ENCODE measurements around the gene LNX1. TPM values are rescaled to one million over a fixed set of nuclear protein-coding genes. Genes with fewer than 3 reads are reported as not detected.

Gene LNX1
- total and polyA plus RNA-seq, 9 of the 15 experiments (the other 6 are each of a cell fraction or from before 2014, with no cell fraction given) = 0.40 to 3.6 (median 2.2) TPM

DNA sequence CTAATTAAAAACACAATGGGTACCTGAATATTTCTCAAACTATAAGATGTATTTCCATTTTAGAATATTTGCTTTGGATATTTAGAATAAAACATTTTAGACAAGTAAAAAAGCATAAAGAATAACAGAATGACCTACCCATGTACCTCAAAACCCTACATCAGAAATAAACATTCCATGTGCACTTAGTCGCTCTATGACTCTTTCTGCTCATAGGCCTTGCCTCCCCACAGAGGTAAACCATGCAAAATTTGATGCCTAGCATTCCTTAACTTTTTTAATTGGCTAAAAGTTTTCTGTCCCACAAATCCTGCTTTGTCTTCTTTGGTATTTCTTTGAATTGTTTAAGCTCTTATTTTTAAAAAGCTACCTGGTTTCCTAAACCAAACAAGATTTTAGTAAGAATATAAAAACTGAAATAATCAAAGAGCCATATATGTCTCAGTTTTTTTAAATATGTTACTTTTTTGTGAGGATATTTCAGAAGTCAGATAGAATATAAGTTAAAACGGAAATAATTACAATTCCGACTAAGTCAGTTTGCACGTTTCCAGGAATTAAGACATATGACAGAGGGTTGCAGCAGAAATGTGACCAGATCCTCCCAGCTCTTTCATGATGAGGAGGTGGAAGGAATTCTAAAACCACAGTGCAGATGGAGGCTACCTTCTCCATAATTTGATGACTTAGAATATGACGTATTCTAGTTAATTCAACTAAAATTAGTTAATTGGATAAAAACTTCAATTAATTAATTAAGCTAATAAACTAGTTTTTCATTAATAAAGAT is 111.4 kb downstream of the LNX1 start (continued):
- TF ChIP-seq, protein P1, sequence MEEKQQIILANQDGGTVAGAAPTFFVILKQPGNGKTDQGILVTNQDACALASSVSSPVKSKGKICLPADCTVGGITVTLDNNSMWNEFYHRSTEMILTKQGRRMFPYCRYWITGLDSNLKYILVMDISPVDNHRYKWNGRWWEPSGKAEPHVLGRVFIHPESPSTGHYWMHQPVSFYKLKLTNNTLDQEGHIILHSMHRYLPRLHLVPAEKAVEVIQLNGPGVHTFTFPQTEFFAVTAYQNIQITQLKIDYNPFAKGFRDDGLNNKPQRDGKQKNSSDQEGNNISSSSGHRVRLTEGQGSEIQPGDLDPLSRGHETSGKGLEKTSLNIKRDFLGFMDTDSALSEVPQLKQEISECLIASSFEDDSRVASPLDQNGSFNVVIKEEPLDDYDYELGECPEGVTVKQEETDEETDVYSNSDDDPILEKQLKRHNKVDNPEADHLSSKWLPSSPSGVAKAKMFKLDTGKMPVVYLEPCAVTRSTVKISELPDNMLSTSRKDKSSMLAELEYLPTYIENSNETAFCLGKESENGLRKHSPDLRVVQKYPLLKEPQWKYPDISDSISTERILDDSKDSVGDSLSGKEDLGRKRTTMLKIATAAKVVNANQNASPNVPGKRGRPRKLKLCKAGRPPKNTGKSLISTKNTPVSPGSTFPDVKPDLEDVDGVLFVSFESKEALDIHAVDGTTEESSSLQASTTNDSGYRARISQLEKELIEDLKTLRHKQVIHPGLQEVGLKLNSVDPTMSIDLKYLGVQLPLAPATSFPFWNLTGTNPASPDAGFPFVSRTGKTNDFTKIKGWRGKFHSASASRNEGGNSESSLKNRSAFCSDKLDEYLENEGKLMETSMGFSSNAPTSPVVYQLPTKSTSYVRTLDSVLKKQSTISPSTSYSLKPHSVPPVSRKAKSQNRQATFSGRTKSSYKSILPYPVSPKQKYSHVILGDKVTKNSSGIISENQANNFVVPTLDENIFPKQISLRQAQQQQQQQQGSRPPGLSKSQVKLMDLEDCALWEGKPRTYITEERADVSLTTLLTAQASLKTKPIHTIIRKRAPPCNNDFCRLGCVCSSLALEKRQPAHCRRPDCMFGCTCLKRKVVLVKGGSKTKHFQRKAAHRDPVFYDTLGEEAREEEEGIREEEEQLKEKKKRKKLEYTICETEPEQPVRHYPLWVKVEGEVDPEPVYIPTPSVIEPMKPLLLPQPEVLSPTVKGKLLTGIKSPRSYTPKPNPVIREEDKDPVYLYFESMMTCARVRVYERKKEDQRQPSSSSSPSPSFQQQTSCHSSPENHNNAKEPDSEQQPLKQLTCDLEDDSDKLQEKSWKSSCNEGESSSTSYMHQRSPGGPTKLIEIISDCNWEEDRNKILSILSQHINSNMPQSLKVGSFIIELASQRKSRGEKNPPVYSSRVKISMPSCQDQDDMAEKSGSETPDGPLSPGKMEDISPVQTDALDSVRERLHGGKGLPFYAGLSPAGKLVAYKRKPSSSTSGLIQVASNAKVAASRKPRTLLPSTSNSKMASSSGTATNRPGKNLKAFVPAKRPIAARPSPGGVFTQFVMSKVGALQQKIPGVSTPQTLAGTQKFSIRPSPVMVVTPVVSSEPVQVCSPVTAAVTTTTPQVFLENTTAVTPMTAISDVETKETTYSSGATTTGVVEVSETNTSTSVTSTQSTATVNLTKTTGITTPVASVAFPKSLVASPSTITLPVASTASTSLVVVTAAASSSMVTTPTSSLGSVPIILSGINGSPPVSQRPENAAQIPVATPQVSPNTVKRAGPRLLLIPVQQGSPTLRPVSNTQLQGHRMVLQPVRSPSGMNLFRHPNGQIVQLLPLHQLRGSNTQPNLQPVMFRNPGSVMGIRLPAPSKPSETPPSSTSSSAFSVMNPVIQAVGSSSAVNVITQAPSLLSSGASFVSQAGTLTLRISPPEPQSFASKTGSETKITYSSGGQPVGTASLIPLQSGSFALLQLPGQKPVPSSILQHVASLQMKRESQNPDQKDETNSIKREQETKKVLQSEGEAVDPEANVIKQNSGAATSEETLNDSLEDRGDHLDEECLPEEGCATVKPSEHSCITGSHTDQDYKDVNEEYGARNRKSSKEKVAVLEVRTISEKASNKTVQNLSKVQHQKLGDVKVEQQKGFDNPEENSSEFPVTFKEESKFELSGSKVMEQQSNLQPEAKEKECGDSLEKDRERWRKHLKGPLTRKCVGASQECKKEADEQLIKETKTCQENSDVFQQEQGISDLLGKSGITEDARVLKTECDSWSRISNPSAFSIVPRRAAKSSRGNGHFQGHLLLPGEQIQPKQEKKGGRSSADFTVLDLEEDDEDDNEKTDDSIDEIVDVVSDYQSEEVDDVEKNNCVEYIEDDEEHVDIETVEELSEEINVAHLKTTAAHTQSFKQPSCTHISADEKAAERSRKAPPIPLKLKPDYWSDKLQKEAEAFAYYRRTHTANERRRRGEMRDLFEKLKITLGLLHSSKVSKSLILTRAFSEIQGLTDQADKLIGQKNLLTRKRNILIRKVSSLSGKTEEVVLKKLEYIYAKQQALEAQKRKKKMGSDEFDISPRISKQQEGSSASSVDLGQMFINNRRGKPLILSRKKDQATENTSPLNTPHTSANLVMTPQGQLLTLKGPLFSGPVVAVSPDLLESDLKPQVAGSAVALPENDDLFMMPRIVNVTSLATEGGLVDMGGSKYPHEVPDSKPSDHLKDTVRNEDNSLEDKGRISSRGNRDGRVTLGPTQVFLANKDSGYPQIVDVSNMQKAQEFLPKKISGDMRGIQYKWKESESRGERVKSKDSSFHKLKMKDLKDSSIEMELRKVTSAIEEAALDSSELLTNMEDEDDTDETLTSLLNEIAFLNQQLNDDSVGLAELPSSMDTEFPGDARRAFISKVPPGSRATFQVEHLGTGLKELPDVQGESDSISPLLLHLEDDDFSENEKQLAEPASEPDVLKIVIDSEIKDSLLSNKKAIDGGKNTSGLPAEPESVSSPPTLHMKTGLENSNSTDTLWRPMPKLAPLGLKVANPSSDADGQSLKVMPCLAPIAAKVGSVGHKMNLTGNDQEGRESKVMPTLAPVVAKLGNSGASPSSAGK (IDR thresholded peaks at IDR 0.05) = 0 out of 2 replicates have a peak, but pooled peaks have one; percentile 25
- TF ChIP-seq CHD2 (IDR thresholded peaks at IDR 0.05; ENCODE audit: low read depth, low read length) = no peak
- TF ChIP-seq, protein P2, sequence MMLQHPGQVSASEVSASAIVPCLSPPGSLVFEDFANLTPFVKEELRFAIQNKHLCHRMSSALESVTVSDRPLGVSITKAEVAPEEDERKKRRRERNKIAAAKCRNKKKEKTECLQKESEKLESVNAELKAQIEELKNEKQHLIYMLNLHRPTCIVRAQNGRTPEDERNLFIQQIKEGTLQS (IDR thresholded peaks at IDR 0.05) = peak; percentile 24; the same call in 1 of the 2 replicates
- TF ChIP-seq, protein P2 (CRISPR knock-in tag; conservative IDR thresholded peaks at IDR 0.05) = no peak
- TF ChIP-seq FOXJ2 (tag; IDR thresholded peaks at IDR 0.05) = no peak
- TF ChIP-seq, protein P3, sequence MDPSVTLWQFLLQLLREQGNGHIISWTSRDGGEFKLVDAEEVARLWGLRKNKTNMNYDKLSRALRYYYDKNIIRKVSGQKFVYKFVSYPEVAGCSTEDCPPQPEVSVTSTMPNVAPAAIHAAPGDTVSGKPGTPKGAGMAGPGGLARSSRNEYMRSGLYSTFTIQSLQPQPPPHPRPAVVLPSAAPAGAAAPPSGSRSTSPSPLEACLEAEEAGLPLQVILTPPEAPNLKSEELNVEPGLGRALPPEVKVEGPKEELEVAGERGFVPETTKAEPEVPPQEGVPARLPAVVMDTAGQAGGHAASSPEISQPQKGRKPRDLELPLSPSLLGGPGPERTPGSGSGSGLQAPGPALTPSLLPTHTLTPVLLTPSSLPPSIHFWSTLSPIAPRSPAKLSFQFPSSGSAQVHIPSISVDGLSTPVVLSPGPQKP (CRISPR knock-in tag; IDR thresholded peaks at IDR 0.05) = no peak
- TF ChIP-seq, protein P4, sequence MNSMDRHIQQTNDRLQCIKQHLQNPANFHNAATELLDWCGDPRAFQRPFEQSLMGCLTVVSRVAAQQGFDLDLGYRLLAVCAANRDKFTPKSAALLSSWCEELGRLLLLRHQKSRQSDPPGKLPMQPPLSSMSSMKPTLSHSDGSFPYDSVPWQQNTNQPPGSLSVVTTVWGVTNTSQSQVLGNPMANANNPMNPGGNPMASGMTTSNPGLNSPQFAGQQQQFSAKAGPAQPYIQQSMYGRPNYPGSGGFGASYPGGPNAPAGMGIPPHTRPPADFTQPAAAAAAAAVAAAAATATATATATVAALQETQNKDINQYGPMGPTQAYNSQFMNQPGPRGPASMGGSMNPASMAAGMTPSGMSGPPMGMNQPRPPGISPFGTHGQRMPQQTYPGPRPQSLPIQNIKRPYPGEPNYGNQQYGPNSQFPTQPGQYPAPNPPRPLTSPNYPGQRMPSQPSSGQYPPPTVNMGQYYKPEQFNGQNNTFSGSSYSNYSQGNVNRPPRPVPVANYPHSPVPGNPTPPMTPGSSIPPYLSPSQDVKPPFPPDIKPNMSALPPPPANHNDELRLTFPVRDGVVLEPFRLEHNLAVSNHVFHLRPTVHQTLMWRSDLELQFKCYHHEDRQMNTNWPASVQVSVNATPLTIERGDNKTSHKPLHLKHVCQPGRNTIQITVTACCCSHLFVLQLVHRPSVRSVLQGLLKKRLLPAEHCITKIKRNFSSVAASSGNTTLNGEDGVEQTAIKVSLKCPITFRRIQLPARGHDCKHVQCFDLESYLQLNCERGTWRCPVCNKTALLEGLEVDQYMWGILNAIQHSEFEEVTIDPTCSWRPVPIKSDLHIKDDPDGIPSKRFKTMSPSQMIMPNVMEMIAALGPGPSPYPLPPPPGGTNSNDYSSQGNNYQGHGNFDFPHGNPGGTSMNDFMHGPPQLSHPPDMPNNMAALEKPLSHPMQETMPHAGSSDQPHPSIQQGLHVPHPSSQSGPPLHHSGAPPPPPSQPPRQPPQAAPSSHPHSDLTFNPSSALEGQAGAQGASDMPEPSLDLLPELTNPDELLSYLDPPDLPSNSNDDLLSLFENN (IDR thresholded peaks at IDR 0.05; ENCODE audit: low read depth in 2 of 2, low read length in 2 of 2) = no peak
